PC-3 (cell line): Measurements from ENCODE around the gene ARID5B. TPM values are rescaled to one million over a fixed set of nuclear protein-coding genes. Genes with fewer than 3 reads are reported as not detected.

Experiments
- ATAC-seq: fragments of 200-7000 bp; cut with Tn5 transposase; 2 replicates; pipeline ENCODE4 v1.9.1; 2020; ENCODE audit warnings: mild to moderate bottlenecking, moderate library complexity
- BruUV-seq: library from RNA; stranded (reverse); fragments of 400-500 nt; replicated peaks from 2 replicates; lab custom pipeline; 2021; lab: Mats Ljungman, UMichigan
- CTCF ChIA-PET: fragments of 300-600 bp; sonication (Branson Sonifier 250); formaldehyde crosslinking; loops from one replicate; lab custom pipeline; 2022; ENCODE audit warnings: antibody characterized with exemption; lab: Charles Lee
- POLR2A ChIA-PET: fragments of 300-600 bp; sonication (Branson Sonifier 250); formaldehyde crosslinking; loops from one replicate; lab custom pipeline; 2022; ENCODE audit warnings: antibody characterized with exemption; ENCODE audit not compliant: unreplicated experiment; lab: Charles Lee
- DNase-seq: peaks from one replicate; pipeline ENCODE4 v3.0.0-alpha.2; 2015
- H2AFZ ChIP-seq: fragments of 300-600 bp; sonication (generic); 2 replicates; pipeline ENCODE4 v1.6.0; 2016; ENCODE audit warnings: antibody characterized with exemption, low read length
- H3F3A ChIP-seq: fragments of 300-600 bp; sonication (generic); one replicate; pipeline ENCODE4 v1.6.0; 2017; ENCODE audit warnings: antibody characterized with exemption, low read length, control low read depth, mild to moderate bottlenecking; ENCODE audit not compliant: unreplicated experiment
- H3K27ac ChIP-seq: fragments of 300-600 bp; sonication (generic); 2 replicates; pipeline ENCODE4 v1.5.1; 2016; ENCODE audit warnings: mild to moderate bottlenecking, low read length
- H3K27me3 ChIP-seq: fragments of 300-600 bp; sonication (generic); 2 replicates; pipeline ENCODE4 v1.6.1; 2016; ENCODE audit warnings: low read length, mixed read lengths
- H3K36me3 ChIP-seq: fragments of 300-600 bp; sonication (generic); 2 replicates; pipeline ENCODE4 v1.6.1; 2016; ENCODE audit warnings: low read depth, mixed run types, low read length, mixed read lengths
- H3K4me1 ChIP-seq: fragments of 300-600 bp; sonication (generic); 2 replicates; pipeline ENCODE4 v1.5.1; 2016; ENCODE audit warnings: low read length; ENCODE audit not compliant: insufficient read depth
- H3K4me2 ChIP-seq: fragments of 300-600 bp; sonication (generic); 2 replicates; pipeline ENCODE4 v1.6.0; 2016; ENCODE audit warnings: low read length
- H3K4me3 ChIP-seq: fragments of 300-600 bp; sonication (generic); 2 replicates; pipeline ENCODE4 v1.5.1; 2016; ENCODE audit warnings: mild to moderate bottlenecking, low read length, mixed read lengths
- H3K79me2 ChIP-seq: fragments of 300-600 bp; sonication (generic); 2 replicates; pipeline ENCODE4 v1.6.1; 2017; ENCODE audit warnings: low read length, mixed read lengths
- H3K9ac ChIP-seq: fragments of 300-600 bp; sonication (generic); 2 replicates; pipeline ENCODE4 v1.6.0; 2016; ENCODE audit warnings: mild to moderate bottlenecking, low read length
- H3K9me2 ChIP-seq: fragments of 300-600 bp; sonication (generic); replicated peaks from 2 replicates; pipeline ENCODE4 v1.6.1; 2016; ENCODE audit warnings: mixed run types, low read length, mixed read lengths
- H3K9me3 ChIP-seq: fragments of 300-600 bp; sonication (generic); 2 replicates; pipeline ENCODE4 v1.6.1; 2016; ENCODE audit warnings: low read length, mixed read lengths
- H4K20me1 ChIP-seq: fragments of 300-600 bp; sonication (generic); 2 replicates; pipeline ENCODE4 v1.6.1; 2016; ENCODE audit warnings: low read length, mixed read lengths
- EZH2 ChIP-seq: fragments of 300-600 bp; sonication (generic); IDR thresholded peaks from one replicate; pipeline ENCODE4 v1.6.1; 2017; ENCODE audit warnings: antibody characterized with exemption, mild to moderate bottlenecking, low read length; ENCODE audit not compliant: unreplicated experiment
- EZH2phosphoT487 ChIP-seq: fragments of 300-600 bp; sonication (generic); IDR thresholded peaks from 2 replicates; pipeline ENCODE4 v1.6.1; 2018; ENCODE audit warnings: mild to moderate bottlenecking, antibody characterized with exemption, low read length, borderline replicate concordance
- intact Hi-C: fragments of 100-400 bp; cut with micrococcal nuclease; formaldehyde crosslinking; loops from 2 replicates; pipeline ENCODE4 v1.9.0; 2023
- total RNA-seq: library from RNA; depleted of rRNA; stranded (reverse); fragments of >200 nt; gene quantifications from 2 replicates; pipeline ENCODE4 v1.2.3, GENCODE V29; 2014
- TF ChIP-seq, protein P1 (sequence below): fragments of 300-600 bp; sonication (generic); conservative IDR thresholded peaks from 2 replicates; pipeline ENCODE4 v1.5.1; 2017; ENCODE audit warnings: antibody characterized with exemption, low read depth, mild to moderate bottlenecking, low read length

Gene ARID5B
- total RNA-seq, 1 experiment from 2014 or later, result 26.4 TPM

DNA sequence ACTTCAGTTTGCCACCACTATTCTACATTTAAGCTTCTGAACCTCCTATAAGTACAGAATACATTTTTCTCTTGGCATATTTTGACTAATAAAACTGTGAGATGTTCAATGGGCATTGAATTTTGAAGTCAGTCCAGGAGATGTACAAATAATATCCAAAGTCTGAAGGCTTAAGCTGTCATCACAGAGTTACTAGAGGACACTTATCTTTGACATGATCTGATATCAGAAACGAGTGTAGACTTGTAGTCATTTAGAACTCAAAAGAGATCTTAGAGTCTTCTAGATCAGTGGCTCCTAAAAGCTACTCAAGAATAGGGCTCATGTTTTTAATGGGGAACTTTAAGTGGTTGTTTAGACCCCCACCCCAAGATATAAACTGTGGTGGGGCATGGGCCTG is 160.5 kb downstream of the ARID5B start:
- ATAC-seq (no peak), DNase-seq (no peak)
- no peaks in the 10 kb centered on the region for H3K79me2 ChIP-seq
- no peaks in the 10 kb centered on the region for H3K9me2 ChIP-seq
- TF ChIP-seq EZH2phosphoT487 (no peak), EZH2 (no peak)
- TF ChIP-seq, protein P1, sequence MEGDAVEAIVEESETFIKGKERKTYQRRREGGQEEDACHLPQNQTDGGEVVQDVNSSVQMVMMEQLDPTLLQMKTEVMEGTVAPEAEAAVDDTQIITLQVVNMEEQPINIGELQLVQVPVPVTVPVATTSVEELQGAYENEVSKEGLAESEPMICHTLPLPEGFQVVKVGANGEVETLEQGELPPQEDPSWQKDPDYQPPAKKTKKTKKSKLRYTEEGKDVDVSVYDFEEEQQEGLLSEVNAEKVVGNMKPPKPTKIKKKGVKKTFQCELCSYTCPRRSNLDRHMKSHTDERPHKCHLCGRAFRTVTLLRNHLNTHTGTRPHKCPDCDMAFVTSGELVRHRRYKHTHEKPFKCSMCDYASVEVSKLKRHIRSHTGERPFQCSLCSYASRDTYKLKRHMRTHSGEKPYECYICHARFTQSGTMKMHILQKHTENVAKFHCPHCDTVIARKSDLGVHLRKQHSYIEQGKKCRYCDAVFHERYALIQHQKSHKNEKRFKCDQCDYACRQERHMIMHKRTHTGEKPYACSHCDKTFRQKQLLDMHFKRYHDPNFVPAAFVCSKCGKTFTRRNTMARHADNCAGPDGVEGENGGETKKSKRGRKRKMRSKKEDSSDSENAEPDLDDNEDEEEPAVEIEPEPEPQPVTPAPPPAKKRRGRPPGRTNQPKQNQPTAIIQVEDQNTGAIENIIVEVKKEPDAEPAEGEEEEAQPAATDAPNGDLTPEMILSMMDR, result no peak
- intact Hi-C loops, result no loop called here
- H3K27me3 ChIP-seq, result no peaks in the 10 kb centered on the region
- no peak overlapping the region for H3K27ac ChIP-seq
- no peaks in the 10 kb centered on the region for H3K9me3 ChIP-seq
- no peaks in the 10 kb centered on the region for H3K4me1 ChIP-seq
- CTCF ChIA-PET, result interaction anchor here (0.5 kb wide), 1 partner anchor 331 kb away, joined by 4 read pairs; no protein-coding TSS in a partner anchor
- no peaks in the 10 kb centered on the region for H3F3A ChIP-seq
- POLR2A ChIA-PET, result no interaction called here
- H2AFZ ChIP-seq, result no peak overlapping the region
- BruUV-seq, result no TSS peak
- H3K4me3 ChIP-seq, result no peak overlapping the region
- H3K36me3 ChIP-seq, result peaks cover 41% of the 10 kb centered on the region
- H3K4me2 ChIP-seq, result no peak overlapping the region
- H4K20me1 ChIP-seq, result no peaks in the 10 kb centered on the region
- H3K9ac ChIP-seq, result no peak overlapping the region

GRCh38 chr10:62062752-62063512 is 161.4 kb downstream of the ARID5B start:
- DNase-seq (no peak), ATAC-seq (no peak)
- no peak overlapping the region for H3K4me2 ChIP-seq
- no peak overlapping the region for H3K4me3 ChIP-seq
- BruUV-seq, result no TSS peak
- no peak overlapping the region for H2AFZ ChIP-seq
- intact Hi-C loops, result no loop called here
- H3K27me3 ChIP-seq, result no peaks in the 10 kb centered on the region
- H3K79me2 ChIP-seq, result no peaks in the 10 kb centered on the region
- ChIA-PET CTCF (no interaction called here), POLR2A (no interaction called here)
- H3F3A ChIP-seq, result no peaks in the 10 kb centered on the region
- no peak overlapping the region for H3K9ac ChIP-seq
- TF ChIP-seq EZH2 (no peak), EZH2phosphoT487 (no peak)
- TF ChIP-seq, protein P1, result no peak
- H3K9me3 ChIP-seq, result no peaks in the 10 kb centered on the region
- H4K20me1 ChIP-seq, result no peaks in the 10 kb centered on the region
- H3K36me3 ChIP-seq, result peaks cover 36% of the 10 kb centered on the region
- H3K27ac ChIP-seq, result no peak overlapping the region
- H3K4me1 ChIP-seq, result no peaks in the 10 kb centered on the region
- H3K9me2 ChIP-seq, result no peaks in the 10 kb centered on the region

GRCh38 chr10:62063795-62064472 is 162.4 kb downstream of the ARID5B start:
- POLR2A ChIA-PET, result no interaction called here
- Histone ChIP-seq H3K79me2 (no peaks in the 10 kb centered on the region), H3K36me3 (peaks cover 28% of the 10 kb centered on the region), H3F3A (no peaks in the 10 kb centered on the region), H3K4me2 (no peak overlapping the region), H4K20me1 (no peaks in the 10 kb centered on the region), H3K4me1 (0 out of 2 replicates have a peak, but pooled peaks cover 2% of the 10 kb centered on the region), H2AFZ (no peak overlapping the region), H3K27me3 (no peaks in the 10 kb centered on the region), H3K9ac (no peak overlapping the region), H3K27ac (no peak overlapping the region), H3K9me2 (no peaks in the 10 kb centered on the region), H3K4me3 (no peak overlapping the region), H3K9me3 (no peaks in the 10 kb centered on the region)
- ATAC-seq (no peak), DNase-seq (no peak)
- TF ChIP-seq EZH2phosphoT487, result no peak
- TF ChIP-seq, protein P1, result no peak
- TF ChIP-seq EZH2, result no peak
- intact Hi-C loops, result no loop called here
- BruUV-seq, result no TSS peak
- CTCF ChIA-PET, result interaction anchor here (0.6 kb wide), 1 partner anchor 162 kb away, joined by 4 read pairs; no protein-coding TSS in a partner anchor
